NCI-H1436 (cell line): ENCODE results near the gene DCC.

Experiments used
- DNase-seq: peaks from one replicate; lab custom pipeline; 2025; lab: John Stamatoyannopoulos, UW

The DCC gene

DNA sequence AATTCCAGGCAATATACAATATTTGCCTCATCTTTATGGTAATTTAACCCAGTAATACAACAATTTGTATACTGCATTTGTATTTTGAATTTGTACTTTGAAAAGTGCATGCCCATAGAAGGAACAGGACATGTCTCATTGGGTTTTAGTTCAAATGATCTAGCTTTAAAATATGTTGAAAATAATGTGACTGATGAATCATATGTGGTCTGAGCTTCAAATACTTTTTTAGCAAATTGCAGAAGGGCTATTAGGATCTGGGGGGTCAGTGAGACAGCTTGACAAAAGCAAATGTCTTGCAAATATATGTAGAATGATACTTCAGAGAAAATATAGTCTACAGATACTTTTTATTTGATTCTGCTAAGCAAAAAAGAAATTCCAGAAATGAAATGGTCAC is 248.9 kb downstream of the DCC start:
- DNase-seq = no peak

DNA sequence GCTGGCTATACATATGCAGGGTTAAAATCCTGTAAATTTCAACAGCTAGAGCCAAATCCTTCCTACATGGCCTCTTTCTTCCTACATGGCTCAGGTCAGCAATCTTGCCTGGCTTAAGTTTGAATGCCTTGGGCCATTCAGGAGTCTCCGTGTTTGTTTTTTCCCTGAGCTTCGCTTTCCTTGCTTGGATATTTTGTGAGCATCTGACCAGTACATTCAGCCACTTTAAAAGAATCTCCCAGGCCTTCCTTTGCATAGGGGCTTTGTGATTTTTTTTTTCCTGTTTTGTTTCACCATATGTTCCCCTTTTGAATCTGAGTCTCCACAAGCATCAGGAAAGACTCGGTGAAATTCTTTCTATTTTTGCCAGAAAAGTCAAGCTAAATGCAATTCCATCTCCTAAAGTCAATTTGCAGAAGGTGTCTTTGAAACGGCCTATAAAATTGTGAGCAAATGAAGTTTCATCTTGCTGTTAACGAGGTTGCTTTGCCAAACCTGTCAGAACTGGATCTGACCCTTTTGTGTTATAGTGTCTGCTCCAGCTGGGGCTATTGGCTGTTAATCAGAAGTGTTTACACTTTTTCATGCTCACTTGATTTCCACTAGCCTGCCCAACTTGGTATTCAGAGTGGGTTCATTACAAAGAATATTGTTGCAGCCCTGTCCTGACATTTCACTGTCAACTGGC is 256.9 kb downstream of the DCC start:
- no peak for DNase-seq

DNA sequence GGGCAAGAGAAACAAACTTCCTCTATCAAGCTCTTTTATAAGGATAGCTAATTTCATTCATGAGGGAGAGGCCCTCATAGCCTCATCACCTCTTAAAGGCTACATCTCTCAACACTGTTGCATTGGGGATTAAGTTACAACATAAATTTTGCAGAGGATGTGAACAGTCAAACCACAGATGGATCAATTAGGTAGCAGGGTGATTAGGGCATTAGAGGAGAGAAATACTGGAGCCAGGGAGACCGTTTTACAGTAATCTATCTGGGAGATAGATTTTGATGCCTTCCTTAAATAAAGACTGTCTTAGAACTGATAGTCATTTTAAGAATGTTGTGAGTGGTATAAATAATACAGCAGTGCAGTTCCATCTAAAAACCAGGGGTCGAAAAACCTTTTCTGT is 258.9 kb downstream of the DCC start:
- no peak for DNase-seq

DNA sequence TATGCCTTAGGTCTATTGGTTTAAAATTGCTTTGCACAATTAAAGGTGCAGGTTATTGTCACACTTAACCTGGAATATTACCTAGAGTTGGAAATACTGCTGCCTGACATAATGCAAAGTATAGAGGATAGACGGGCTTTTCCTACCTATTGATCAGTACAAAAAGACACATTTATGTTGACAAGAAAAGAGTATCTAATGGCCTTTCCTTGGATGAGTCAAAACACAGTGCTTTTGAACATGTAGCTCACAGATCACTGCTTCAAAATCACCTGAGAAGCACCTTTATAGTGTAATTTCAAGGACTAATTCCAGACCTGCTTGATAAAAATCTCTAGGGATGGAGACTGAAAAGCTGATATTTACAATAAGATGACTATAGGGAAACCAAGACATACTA is 262.8 kb downstream of the DCC start:
- no peak for DNase-seq

DNA sequence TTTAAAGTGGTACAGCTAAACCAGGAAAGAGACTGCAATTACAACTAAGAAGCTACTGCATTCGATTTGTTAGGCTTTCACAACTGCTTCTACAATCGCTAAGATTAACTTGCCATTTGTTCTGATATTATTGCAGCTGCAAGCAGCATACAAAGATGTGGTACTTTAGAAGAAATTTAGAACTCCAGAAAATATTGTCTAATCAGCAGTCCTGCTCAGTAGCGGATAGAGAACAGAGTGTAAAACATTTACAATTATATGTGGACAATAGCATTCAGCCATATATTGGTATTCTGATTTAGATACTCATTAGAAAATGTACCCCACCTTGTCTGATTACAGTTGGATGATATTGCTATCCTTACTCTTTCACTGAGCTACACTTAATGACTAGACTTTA is 265.3 kb downstream of the DCC start:
- DNase-seq = no peak

DNA sequence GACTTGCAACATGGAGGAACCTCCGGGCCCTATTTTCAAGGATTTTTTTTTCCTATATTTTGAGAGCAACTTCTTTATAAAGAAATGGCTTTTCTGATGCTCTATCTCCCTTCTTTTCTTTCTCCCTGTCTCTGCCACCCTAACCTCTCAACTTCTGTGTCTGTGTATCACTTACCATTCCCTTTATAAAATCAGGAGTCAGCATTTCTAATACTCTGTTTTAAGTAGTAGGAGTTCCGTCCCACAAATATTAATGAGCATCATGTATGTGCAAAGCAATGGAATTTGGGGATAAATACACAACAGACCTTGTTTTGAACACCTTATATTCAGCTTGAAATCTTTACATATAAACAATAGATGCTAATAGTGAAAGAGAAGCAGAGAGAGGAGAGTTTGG is 268.0 kb downstream of the DCC start:
- DNase-seq = no peak

DNA sequence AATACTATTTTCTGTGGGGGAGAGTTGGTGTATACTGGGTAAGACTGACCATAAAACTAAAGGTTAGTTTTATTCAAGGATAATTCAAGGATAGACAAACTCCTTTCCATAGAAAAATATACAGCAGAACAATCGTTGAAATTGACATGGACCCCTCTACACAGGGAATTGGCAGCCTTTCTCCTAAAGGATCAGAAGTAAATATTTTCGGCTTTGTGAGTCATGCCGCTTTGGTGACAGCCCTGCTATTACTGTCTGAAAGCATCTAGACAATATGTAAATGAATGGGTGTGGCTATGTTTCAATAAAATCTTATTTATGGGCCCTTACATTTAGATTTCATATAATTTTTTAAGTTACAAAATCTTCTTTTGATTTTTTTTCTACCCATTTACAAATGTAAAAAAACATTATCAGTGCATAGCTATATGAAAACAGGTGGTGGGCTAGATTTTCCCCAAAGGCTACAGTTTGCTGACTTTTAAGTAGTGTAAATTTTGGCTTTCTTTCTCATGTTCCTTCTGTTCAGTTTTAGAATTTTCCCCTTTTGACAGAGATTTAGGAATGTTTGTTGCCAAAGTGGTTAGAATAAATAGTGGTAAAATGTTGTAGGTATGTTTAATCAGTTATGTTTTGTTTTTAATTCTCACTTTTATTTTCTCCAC is 270.6 kb downstream of the DCC start:
- no peak for DNase-seq

DNA sequence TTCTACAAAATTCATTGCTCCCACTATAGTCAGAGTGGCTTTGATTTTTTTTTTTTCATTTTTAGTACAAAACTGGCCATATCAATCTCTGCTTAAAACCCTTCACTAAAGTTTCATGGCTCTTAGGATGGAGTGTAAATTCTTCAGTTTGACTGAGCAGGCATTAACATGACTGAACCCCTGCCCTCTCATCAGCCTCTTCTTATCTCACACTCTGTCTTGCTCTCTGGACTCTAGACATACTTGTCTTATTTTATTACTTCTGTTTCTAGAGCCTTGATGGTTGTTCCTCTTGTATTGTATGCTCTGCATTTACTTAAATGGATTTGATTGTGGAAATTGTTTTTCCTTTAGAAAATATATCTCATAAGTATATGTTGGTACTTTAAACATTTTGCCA is 272.4 kb downstream of the DCC start:
- DNase-seq = no peak

DNA sequence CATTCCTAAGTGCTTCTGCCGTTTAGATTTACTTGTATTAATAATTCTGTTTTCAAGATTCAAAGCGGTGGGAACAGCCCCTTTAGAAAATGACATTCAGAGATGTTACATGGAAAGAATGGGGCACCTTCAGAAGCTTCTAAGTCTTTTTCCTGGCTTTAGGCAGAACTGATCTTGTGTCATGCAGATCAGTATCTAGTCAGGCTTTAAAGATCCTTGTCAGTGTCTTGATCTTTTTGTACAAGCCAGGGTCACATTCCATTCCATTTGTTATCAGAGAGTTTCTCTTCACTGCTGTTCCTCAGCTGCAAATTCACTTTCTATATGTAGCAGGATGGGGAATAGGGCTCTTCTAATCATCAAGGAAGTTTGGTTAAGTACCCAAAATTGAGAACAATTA is 275.3 kb downstream of the DCC start:
- DNase-seq = no peak

DNA sequence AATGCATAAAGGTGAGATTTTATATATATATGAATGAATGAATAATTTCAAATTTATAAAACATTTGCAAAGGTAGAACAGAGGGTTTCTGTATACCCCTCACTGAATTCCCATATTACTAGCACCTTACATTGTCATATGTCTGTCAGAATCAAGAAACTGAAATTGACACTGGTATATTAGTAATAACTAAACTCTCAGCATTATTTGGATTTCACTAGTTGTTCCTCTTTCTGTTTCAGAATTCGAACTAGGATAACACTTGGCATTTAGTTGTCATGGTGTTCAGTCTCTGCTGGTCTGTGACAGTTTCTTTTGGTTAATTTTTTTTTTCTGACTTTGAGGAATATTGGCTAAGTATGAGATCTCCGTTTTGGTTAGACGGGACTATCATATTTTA is 275.9 kb downstream of the DCC start:
- no peak for DNase-seq

DNA sequence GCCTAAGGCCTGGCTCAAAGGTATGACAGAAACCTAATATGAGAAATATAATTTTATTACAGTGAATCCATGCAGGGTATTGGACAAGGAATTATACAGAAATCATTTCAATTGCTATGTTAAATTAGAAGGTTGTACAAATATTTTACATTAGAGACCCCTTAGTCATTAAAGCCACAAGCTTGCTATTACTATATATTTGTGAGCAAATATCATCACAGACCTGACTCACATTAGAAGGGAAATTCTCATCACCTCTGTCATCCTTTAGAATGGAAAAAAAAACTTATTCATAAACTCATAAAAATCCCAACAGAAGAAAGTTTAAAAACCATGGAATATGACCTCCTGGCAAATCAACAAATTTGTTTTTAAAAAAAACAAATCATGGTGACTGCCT is 277.9 kb downstream of the DCC start:
- no peak for DNase-seq

DNA sequence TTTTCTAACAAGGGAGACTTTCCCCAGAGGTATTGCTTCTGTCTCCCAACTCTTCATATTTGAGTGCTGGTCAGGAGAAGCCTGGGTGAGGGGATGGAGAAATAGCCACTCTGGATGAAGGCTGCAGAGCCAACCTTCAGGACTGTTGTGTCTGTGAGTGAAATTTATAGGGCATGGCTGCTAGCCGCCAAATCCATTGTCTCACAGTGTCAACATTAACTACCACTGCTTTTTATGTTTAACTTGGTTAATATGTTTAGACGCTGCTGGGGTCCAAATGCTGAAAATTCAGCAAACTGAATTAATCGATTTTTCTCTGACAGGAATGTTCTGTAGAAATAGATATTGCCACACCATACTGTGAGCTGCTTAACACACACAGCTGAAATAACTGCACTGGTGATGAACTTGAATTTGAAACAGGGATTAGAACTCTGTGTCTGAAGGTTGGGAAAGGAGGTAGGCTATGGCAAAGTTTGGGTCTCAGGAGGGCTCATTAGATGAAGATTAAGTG is 281.0 kb downstream of the DCC start:
- no peak for DNase-seq

DNA sequence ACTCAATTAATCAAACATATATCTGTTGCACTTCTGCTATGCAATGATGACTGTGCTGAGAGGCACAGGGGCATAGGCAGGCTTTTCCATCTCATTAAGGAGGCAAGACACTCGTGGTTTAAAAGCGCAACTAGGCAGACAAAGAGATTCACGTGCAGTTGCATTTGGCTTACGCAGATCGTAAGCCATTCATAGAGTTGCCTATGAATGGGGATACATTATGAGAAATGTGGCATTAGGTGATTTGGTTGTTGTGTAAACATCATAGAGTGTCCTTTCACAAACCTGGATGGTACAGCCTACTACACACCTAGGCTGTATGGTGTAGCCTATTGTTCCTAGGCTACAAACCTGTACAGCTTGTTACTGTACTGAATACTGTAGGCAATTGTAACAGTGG is 284.7 kb downstream of the DCC start:
- DNase-seq = no peak

DNA sequence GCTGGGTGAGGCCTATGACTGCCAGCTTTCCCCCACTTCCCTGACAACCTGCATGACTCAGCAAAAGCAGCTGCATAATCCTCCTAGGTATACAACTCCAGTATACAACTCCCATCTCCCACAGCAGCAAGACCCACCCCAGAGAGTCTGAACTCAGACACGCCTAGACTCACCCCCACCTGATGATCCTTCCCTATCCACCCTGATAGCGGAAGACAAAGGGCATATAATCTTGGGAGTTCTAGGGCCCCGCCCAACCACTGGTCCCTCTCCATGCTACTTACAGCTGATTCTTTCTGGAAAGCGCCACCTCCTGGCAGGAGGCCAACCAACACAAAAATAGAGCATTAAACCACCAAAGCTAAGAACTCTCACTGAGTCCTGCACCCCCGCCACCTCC is 296.5 kb downstream of the DCC start:
- no peak for DNase-seq

DNA sequence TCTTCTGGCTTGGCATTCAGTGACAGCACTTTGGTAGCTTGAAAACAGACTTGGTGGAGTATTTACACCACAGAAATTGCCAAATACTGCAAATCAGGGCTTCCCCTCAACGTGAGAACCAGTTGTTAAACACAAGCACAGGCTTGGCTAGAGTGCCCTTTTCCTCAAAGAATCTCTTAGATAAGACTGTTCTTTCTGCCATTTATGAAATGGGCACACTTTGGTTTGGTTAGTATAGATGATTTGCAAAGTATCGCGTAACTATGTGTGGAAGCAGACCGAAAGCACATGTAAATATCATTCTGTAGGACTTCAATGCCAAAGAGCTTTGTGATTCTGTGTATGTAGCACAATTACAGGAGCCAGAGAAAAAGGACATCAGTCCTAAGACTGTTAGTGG is 308.2 kb downstream of the DCC start:
- no peak for DNase-seq

DNA sequence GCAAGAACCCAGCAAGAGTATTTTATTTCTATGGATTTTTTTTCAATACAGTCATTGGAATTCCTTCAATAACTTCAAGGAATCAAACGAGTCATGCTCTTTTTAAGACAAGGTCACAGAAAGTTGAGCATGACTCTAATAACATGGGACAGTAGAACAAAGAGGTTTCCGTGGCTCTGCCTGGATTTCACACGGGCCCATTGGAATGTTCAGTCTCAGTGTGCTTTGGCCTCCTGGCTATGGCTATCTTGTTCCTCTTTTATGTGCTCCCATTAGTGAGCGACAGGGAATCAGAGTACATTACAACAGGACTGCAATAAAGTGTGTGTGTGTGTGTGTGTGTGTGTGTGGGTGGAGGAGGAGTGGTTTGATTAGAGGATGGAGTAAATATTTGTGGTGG is 312.4 kb downstream of the DCC start:
- no peak for DNase-seq

DNA sequence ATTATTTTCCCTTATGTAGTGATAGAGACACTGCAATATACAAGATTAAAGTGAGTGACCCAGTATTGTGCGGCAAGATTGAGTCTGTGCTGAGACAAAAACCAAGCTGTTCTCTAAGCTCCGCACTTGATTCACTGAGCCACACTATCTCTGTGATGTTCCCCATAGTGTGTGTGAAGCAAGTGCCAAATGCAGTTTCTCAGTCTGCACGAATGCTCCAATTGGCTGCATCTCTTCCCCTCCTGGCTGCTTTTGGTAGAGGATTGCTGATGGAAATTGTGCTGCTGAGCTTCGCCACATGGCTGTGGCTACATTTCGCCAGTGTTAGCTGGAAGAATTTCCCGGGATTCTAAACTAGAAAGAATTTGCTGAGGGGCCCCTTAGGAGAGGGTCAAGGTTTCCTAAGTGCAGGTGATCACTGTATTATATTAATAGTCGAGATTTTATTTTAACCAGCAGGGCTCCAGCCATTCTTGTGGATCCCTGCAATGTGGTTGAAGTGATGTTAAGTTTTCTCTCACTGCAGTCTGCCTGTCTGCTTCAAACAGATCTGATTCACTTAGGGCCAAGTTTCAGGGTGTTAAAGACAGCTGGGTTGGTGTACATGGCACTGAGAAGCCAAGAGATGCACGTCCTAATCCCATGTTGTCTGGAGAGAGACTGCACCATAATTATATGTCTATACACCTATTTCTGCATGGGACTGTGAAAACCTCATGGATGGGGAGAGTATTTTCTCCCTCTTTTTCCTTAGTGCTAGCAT is 317.2 kb downstream of the DCC start:
- no peak for DNase-seq

DNA sequence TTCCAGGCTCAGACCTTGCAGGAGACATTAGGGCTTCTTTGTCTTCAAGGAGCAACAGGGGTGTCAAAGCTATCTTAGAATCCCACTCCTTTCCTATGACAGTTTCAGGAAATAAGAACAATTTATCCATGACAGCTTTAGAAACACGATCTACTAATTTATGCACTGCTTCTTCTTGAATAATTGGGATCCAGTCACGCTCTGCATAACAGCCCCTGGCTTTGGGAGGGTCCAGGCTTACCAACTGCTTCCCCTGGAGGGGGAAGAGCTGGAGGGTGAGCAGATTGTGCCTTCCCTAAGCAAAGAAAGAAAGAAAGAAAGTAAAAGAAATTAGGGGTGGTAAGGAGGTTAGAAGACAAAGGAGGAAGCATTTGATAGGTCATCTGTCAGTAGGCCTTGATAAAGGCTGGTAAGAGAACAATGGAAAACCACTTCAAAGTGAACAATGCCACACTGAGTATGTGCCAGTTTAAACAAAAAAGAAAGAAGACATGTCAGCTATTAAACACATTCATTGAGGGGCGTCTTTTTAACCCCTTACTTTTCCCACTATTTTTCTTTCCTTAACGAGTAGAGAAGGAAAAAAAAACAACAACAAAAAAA is 327.6 kb downstream of the DCC start:
- no peak for DNase-seq

DNA sequence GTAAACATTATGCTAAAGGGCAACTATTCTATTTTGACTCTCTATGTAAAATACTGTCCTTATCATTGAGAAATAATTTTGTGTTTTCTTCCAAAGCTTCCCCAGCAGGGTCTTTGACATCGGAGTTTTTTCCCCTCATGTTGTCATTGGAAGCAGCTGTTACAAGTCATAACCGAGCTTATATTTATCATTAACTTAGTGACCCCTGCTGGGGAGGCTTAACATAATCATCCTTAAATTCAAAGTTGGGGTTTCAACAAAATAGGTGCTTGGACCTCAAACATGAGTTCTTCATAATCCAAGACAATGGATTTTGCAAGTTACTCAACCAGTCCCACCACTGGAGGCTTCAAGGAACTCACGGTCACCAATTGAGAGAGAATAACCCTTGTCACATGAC is 330.9 kb downstream of the DCC start:
- DNase-seq = peak; percentile 12

DNA sequence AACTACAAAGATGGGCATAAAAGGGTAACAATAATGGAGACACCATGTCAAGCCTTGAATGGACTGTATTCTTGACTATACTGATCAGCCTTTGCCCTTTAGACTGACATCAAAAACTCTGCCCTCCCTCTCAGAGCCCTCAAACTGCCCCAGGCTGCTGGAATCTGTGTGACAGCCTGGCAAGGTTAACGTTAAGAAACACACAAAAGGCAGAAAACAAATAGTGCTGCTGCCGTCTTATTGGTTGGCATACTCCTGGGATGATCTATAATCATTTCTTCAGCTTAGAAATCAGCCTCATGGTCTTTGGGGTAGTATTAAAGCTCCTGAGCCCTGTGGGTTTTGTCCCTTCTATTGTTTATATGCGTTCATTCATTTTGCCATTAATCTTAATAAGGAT is 338.0 kb downstream of the DCC start:
- DNase-seq = no peak

DNA sequence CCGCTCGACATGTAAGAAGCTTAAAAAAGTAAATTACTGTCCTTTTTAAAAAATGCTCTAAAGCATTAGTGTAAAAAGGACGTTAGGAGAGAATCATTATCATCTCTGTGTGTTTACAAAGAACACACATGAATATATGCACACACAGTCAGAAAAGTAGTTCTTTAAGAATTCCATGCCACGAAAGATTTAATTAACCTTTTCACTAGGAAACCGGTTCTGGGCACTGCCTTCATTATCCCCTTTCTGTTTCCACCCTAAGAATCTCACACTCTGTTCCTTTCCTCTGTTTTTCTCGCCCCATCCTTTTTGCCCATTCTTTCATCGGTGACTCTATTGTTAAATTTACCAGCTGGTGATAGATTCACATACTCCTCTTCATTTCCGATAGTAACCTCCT is 338.6 kb downstream of the DCC start:
- DNase-seq = no peak

DNA sequence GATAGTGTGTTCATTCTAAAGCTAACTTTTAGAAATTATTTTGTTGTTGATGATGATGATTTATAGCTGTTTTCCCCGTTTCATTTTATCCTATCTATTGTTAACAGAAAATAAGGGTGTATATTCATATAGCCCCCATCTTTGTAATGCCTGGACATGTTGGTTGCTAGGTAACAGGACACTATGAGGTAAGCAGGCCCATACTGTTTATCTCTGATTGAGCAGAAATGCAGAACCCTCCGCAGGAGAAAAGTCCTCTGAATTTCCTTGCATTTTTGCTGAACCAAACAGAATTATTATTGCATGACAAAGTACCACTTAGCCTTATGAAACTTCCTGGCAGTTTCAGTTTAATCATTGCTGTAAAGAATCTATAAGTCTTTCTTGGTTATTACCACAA is 339.4 kb downstream of the DCC start:
- no peak for DNase-seq

DNA sequence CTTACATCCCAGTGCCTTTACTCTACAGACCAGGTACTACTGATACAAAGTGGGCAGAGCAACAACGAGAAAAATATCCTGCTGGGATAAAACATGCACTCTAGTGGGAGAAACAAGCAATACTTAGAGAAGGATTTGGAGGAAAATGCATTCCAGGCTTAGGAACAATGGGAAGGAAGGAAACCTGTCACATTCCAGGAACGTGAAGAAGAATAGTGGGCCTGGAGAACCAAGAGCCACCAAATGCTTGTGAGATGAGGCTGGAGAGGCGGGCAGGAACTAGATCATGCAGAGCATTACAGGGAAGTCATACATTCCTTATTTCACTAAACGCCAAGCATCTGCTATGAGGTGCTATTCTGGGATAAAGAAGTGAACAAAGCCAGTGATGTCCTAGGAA is 342.3 kb downstream of the DCC start:
- DNase-seq = no peak
